Activated T-cell treated with anti-CD3 and anti-CD28 coated beads, Interleukin-2, amount 50 U/mL, for 24 hours (primary cell): ENCODE data around the gene MIB2.
A peak's percentile ranks its signal among the peaks of the same experiment; 100 is the strongest.

Source experiments
- DNase-seq: peaks from one replicate; pipeline ENCODE4 v3.0.0-alpha.2; 2020
- H3K27ac Mint-ChIP-seq: 2 replicates; pipeline ENCODE4 v1.8.0; 2020; ENCODE audit warnings: mild to moderate bottlenecking, mixed read lengths
- H3K27me3 Mint-ChIP-seq: 2 replicates; pipeline ENCODE4 v1.8.0; 2020; ENCODE audit warnings: mixed read lengths
- H3K36me3 Mint-ChIP-seq: 2 replicates; pipeline ENCODE4 v1.8.0; 2020; ENCODE audit warnings: low read depth, mixed read lengths
- H3K4me1 Mint-ChIP-seq: 2 replicates; pipeline ENCODE4 v1.8.0; 2020; ENCODE audit warnings: low read depth, mixed read lengths
- H3K4me3 Mint-ChIP-seq: 2 replicates; pipeline ENCODE4 v1.8.0; 2020; ENCODE audit warnings: mild to moderate bottlenecking, moderate library complexity, mixed read lengths
- H3K9me3 Mint-ChIP-seq: 2 replicates; pipeline ENCODE4 v1.8.0; 2020; ENCODE audit warnings: mixed read lengths

Gene MIB2

GRCh38 chr1:1624443-1625403, 9.4 kb downstream of the MIB2 start:
- Mint-ChIP-seq H3K27me3 (no peaks in the 10 kb centered on the region), H3K9me3 (no peaks in the 10 kb centered on the region), H3K4me3 (no peak overlapping the region), H3K36me3 (no peaks in the 10 kb centered on the region), H3K4me1 (no peaks in the 10 kb centered on the region), H3K27ac (peak overlapping the region; percentile 4)
- peak; percentile 34 for DNase-seq

DNA sequence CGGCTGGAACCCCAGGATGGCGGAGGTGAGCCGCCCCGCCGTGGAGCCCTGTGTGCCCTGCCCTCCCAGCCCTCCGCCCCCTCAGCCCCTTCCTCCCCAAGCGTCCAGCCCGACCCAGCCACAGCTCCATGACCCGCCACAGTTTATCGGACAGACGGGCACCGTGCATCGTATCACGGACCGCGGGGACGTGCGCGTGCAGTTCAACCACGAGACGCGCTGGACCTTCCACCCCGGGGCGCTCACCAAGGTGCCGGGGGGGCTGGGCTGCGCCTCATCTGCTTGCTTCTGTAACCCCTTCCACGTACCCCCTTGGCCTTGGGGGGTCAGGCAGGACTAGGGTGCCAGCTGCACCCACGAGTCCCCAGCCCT, 10.1 kb downstream of the MIB2 start:
- H3K9me3 Mint-ChIP-seq = no peaks in the 10 kb centered on the region
- peaks cover 2% of the 10 kb centered on the region for H3K4me1 Mint-ChIP-seq
- peaks cover 2% of the 10 kb centered on the region for H3K36me3 Mint-ChIP-seq
- no peak overlapping the region for H3K27ac Mint-ChIP-seq
- peak; percentile 29 for DNase-seq
- H3K27me3 Mint-ChIP-seq = peaks cover 3% of the 10 kb centered on the region
- no peak overlapping the region for H3K4me3 Mint-ChIP-seq

GRCh38 chr1:1625824-1626206, 10.5 kb downstream of the MIB2 start:
- H3K4me3 Mint-ChIP-seq = no peak overlapping the region
- peaks cover 3% of the 10 kb centered on the region for H3K4me1 Mint-ChIP-seq
- H3K9me3 Mint-ChIP-seq = no peaks in the 10 kb centered on the region
- H3K27me3 Mint-ChIP-seq = peaks cover 3% of the 10 kb centered on the region
- H3K36me3 Mint-ChIP-seq = peaks cover 2% of the 10 kb centered on the region
- DNase-seq = no peak
- H3K27ac Mint-ChIP-seq = no peak overlapping the region

- no peak overlapping the region for H3K27ac Mint-ChIP-seq
- H3K36me3 Mint-ChIP-seq = peaks cover 2% of the 10 kb centered on the region
- H3K4me1 Mint-ChIP-seq = peaks cover 3% of the 10 kb centered on the region
- DNase-seq = peak; percentile 30
- no peaks in the 10 kb centered on the region for H3K9me3 Mint-ChIP-seq
- H3K4me3 Mint-ChIP-seq = no peak overlapping the region
- H3K27me3 Mint-ChIP-seq = peaks cover 3% of the 10 kb centered on the region
These were observed 11.2 kb downstream of the MIB2 start for GRCh38 chr1:1626207-1627141.

DNA sequence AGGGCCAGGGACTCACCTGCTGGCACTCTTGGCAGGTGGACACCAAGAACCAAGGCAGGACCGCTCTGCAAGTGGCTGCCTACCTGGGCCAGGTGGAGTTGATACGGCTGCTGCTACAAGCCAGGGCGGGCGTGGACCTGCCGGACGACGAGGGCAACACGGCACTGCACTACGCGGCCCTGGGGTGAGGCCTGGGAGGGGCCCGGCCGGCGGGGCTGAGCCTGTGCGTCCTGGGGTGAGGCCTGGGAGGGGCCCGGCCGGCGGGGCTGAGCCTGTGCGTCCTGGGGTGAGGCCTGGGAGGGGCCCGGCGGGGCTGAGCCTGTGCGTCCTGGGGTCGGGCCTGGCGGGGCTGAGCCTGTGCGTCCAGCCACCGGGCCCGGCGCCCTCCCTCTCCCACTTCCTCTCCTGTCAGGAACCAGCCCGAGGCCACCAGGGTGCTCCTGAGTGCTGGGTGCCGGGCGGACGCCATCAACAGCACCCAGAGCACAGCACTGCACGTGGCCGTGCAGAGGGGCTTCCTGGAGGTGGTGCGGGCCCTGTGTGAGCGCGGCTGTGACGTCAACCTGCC, 12.0 kb downstream of the MIB2 start:
- DNase-seq = no peak
- peaks cover 4% of the 10 kb centered on the region for H3K4me1 Mint-ChIP-seq
- H3K27me3 Mint-ChIP-seq = peaks cover 5% of the 10 kb centered on the region
- H3K4me3 Mint-ChIP-seq = no peak overlapping the region
- H3K27ac Mint-ChIP-seq = no peak overlapping the region
- peaks cover 2% of the 10 kb centered on the region for H3K36me3 Mint-ChIP-seq
- no peaks in the 10 kb centered on the region for H3K9me3 Mint-ChIP-seq

- Mint-ChIP-seq H3K4me3 (peak overlapping the region; percentile 25), H3K27ac (no peak overlapping the region), H3K4me1 (peaks cover 4% of the 10 kb centered on the region), H3K27me3 (peaks cover 5% of the 10 kb centered on the region), H3K36me3 (peaks cover 2% of the 10 kb centered on the region), H3K9me3 (no peaks in the 10 kb centered on the region)
- no peak for DNase-seq
These were observed 12.8 kb downstream of the MIB2 start for GRCh38 chr1:1627829-1628753.

- no peaks in the 10 kb centered on the region for H3K9me3 Mint-ChIP-seq
- no peak overlapping the region for H3K27ac Mint-ChIP-seq
- H3K4me3 Mint-ChIP-seq = peak overlapping the region; percentile 25
- peaks cover 2% of the 10 kb centered on the region for H3K36me3 Mint-ChIP-seq
- H3K4me1 Mint-ChIP-seq = peaks cover 4% of the 10 kb centered on the region
- DNase-seq = peak; percentile 72
- peaks cover 5% of the 10 kb centered on the region for H3K27me3 Mint-ChIP-seq
These were observed 13.6 kb downstream of the MIB2 start for GRCh38 chr1:1628754-1629429.

DNA sequence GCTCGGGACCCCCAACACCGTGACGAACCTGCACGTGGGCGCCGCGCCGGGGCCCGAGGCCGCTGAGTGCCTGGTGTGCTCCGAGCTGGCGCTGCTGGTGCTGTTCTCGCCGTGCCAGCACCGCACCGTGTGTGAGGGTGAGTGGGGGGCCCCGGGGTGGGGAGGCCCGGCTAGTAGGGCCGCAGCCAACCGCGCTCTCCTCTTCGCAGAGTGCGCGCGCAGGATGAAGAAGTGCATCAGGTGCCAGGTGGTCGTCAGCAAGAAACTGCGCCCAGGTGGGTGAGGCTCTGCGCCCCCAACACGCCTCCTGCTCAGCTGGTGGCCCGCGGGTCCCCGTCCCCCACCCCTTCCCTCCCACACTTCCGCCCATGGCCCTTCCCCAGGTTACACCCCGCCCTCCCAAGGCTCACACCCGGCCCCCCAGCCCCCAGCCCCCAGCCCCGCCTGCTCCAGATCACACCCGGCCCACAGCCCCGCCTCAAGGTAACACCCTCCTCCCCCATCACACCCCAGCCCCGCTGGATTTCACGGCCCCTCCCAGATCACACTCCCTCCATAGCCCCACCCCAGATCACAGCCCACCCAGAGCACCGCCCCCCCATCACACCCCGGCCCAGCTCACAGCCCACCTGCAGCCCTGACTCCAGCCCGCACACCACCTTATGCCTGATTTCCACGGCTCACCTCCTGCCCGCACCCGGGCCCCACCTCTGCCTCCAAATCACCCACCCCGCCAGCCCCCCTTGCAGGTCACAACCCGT, 14.3 kb downstream of the MIB2 start:
- H3K27ac Mint-ChIP-seq = peak overlapping the region; percentile 33
- H3K27me3 Mint-ChIP-seq = peaks cover 5% of the 10 kb centered on the region
- H3K36me3 Mint-ChIP-seq = peaks cover 2% of the 10 kb centered on the region
- DNase-seq = peak; percentile 72
- no peaks in the 10 kb centered on the region for H3K9me3 Mint-ChIP-seq
- H3K4me1 Mint-ChIP-seq = peaks cover 4% of the 10 kb centered on the region
- peak overlapping the region; percentile 55 for H3K4me3 Mint-ChIP-seq

GRCh38 chr1:1630191-1630964, 15.1 kb downstream of the MIB2 start:
- Mint-ChIP-seq H3K4me1 (peaks cover 4% of the 10 kb centered on the region), H3K4me3 (peak overlapping the region; percentile 69), H3K36me3 (peaks cover 2% of the 10 kb centered on the region), H3K27me3 (peaks cover 5% of the 10 kb centered on the region), H3K27ac (peak overlapping the region; percentile 96), H3K9me3 (no peaks in the 10 kb centered on the region)
- DNase-seq = peak; percentile 92

GRCh38 chr1:1630965-1631781, 15.9 kb downstream of the MIB2 start:
- DNase-seq = peak; percentile 50
- Mint-ChIP-seq H3K9me3 (no peaks in the 10 kb centered on the region), H3K4me3 (peak overlapping the region; percentile 31), H3K27ac (peak overlapping the region; percentile 77), H3K4me1 (peaks cover 4% of the 10 kb centered on the region), H3K27me3 (peaks cover 5% of the 10 kb centered on the region), H3K36me3 (peaks cover 2% of the 10 kb centered on the region)

GRCh38 chr1:1631782-1632420, 16.6 kb downstream of the MIB2 start, which contains the start of gene MMP23B:
MMP23B (plus strand) TSS chr1:1632173; CDS start chr1:1632219, 46 bp downstream.
- Mint-ChIP-seq H3K9me3 (no peaks in the 10 kb centered on the region), H3K4me1 (peaks cover 4% of the 10 kb centered on the region), H3K36me3 (peaks cover 9% of the 10 kb centered on the region), H3K4me3 (peak within 1 kb of the TSS; percentile 31), H3K27me3 (peaks cover 5% of the 10 kb centered on the region), H3K27ac (peak within 1 kb of the TSS; percentile 77)
- peak; percentile 48 for DNase-seq
